HG02885 (cell line): Measurements from ENCODE around the gene RFC1.
"Not testable (repeated sequence)": the region's sequence is repeated elsewhere in the genome, so short reads cannot be mapped to it uniquely, and the experiment has no call there.

ENCODE experiments used
- ATAC-seq: cut with Tn5 transposase; IDR thresholded peaks from one replicate; pipeline ENCODE4 v1.9.1; 2021; ENCODE audit warnings: mild to moderate bottlenecking; ENCODE audit not compliant: unreplicated experiment, poor library complexity

The RFC1 gene, protein sequence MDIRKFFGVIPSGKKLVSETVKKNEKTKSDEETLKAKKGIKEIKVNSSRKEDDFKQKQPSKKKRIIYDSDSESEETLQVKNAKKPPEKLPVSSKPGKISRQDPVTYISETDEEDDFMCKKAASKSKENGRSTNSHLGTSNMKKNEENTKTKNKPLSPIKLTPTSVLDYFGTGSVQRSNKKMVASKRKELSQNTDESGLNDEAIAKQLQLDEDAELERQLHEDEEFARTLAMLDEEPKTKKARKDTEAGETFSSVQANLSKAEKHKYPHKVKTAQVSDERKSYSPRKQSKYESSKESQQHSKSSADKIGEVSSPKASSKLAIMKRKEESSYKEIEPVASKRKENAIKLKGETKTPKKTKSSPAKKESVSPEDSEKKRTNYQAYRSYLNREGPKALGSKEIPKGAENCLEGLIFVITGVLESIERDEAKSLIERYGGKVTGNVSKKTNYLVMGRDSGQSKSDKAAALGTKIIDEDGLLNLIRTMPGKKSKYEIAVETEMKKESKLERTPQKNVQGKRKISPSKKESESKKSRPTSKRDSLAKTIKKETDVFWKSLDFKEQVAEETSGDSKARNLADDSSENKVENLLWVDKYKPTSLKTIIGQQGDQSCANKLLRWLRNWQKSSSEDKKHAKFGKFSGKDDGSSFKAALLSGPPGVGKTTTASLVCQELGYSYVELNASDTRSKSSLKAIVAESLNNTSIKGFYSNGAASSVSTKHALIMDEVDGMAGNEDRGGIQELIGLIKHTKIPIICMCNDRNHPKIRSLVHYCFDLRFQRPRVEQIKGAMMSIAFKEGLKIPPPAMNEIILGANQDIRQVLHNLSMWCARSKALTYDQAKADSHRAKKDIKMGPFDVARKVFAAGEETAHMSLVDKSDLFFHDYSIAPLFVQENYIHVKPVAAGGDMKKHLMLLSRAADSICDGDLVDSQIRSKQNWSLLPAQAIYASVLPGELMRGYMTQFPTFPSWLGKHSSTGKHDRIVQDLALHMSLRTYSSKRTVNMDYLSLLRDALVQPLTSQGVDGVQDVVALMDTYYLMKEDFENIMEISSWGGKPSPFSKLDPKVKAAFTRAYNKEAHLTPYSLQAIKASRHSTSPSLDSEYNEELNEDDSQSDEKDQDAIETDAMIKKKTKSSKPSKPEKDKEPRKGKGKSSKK

DNA sequence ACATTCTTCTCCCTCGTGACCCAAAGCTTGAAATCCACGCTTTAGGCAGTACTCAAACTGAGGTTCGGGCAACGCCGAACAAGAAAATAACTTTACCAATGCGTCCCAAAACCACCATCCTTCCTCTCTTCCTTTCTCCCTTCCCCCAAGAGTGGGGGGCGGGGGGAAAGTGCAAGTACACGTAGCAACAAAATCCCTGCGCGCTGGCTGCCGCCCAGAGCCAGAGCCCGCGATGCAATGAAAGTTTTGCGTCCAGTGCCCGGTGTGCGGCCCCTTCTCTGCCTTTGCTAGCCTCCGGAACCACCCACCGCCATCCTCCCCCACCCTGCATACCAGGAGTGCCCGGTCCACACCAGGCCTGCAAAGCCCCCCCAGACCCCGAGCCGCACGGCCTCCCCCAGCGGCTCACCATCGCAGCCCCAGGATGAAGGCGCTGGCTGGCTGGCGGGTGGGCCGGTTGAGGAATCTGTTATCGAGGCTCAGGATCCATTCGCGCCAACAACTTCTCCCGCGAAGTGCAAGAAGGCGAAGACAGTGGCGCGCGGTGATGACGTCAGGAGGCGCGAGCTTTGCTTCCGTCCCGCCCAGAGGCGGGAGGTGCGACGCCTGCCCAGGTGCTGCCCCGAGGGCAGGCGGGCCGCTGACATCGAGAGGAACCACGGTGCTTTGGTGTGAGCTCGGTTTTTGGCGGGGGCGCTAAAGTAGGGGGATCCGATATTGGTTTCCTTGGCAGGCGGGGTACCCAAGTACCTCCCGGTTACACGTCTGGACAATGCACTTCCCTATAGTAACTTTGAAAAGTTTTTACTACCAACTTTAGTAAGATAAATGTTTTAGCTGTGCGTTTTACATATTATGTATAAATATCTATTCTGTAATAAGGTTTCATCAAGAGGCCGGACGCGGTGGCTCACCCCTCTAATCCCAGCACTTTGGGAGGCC lies at the start of gene RFC1:
RFC1 (minus strand) TSS at position 533 of the 942 bp plus-strand sequence; CDS start at position 412, 121 bp downstream.
- ATAC-seq, result peak; percentile 90

DNA sequence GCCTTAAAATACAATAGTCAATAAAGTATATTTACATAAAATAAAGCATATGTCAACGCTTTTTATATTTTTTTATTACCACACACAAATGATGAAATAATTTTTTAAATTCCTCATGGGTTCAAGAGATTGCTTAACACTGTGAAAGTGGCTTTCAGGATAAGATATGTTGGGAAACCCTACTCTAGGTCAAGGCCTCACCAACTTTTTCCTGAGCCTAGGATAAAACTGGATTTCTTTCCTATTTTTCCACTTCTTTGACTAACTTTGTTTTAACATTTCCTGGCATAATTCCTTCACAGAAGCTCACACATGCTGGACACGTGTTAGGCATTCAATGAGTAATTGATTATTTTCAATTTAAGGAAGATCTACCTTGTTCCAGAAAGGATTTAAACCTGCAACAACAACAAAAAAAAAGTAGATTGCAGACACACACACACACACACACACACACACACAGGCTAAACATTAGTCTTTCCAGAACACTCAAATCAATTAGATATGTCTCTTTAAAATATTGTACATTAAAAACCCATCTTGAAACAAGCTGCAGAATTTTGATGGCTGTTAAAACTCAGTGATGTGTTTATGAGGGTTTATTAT lies 49.6 kb upstream of the RFC1 start:
- no peak for ATAC-seq

DNA sequence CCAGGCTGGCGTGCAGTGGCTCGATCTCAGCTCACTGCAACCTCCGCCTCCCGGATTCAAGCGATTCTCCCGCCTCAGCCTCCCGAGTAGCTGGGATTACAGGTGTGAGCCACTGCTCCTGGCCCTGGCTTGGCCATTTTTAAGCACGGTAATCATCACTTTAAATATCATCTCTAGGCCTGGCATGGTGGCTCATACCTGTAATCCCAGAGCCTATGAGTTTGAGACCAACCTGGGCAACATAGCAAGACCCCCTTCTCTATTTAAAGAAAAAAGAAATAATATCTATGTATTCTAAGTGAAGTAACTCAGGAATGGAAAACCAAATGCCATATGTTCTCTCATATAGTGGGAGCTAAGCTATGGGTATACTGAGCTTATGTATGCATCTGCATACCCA lies 45.4 kb upstream of the RFC1 start:
- not testable (repeated sequence) for ATAC-seq

DNA sequence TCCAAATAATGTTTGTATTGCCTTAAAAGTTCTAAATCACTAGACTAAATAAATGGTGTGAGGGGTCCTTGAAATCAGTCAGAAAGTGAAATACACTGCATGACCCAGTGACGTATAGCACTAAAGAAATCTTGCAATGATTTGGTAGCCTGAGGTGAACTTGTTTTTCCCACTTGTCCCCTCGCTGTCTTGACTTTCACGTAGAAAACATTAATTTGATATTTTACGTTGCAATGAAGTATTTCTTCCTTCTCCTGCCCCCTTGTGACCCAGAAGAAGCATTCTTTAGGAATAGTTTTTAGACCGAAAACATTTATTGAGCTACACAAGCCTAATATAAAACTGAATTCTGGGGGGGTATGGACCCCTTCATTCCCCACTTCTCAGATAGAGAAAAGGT lies 44.3 kb upstream of the RFC1 start:
- ATAC-seq, result no peak

DNA sequence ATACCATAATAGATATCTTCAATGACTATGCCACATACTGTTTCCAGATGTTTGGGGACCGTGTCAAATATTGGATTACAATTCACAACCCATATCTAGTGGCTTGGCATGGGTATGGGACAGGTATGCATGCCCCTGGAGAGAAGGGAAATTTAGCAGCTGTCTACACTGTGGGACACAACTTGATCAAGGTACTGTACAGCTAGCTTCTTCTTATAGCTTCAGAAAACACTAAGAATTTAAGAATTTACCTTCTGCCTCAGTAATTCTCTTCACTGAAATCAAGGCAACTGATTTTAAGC lies 41.4 kb upstream of the RFC1 start:
- no peak for ATAC-seq

DNA sequence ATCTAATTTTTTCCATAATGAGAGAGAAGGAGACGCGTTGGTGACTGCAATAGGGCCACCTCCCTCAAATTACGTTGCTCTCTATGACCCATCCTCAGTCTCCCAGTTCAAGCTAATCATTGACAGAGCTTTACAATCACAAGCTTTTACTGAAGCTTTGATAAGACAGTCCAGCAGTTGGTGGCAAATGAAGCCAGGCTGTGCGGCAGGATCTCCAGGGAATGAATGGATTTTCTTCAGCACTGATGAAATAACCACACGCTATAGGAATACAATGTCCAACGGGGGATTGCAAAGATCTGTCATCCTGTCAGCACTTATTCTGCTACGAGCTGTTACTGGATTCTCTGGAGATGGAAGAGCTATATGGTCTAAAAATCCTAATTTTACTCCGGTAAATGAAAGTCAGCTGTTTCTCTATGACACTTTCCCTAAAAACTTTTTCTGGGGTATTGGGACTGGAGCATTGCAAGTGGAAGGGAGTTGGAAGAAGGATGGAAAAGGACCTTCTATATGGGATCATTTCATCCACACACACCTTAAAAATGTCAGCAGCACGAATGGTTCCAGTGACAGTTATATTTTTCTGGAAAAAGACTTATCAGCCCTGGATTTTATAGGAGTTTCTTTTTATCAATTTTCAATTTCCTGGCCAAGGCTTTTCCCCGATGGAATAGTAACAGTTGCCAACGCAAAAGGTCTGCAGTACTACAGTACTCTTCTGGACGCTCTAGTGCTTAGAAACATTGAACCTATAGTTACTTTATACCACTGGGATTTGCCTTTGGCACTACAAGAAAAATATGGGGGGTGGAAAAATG lies 40.8 kb upstream of the RFC1 start, which contains the start of gene KLB:
KLB (plus strand) TSS at position 168 of the 821 bp plus-strand sequence; CDS start at position 188, 20 bp downstream.
- ATAC-seq, result no peak

DNA sequence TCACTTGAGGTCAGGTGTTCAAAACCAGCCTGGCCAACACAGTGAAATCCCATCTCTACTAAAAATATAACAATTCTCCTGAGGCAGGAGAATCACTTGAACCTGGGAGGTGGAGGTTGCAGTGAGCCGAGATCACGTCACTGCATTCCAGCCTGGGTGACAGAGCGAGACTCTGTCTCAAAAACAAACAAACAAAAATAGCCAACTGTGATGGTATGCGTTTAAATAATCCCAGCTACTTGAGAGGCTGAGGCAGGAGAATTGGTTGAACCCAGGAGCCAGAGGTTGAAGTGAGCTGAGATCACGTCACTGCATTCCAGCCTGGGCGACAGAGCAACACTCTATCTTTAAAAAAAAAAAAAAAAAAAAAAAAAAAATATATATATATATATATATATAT lies 35.5 kb upstream of the RFC1 start:
- not testable (repeated sequence) for ATAC-seq

DNA sequence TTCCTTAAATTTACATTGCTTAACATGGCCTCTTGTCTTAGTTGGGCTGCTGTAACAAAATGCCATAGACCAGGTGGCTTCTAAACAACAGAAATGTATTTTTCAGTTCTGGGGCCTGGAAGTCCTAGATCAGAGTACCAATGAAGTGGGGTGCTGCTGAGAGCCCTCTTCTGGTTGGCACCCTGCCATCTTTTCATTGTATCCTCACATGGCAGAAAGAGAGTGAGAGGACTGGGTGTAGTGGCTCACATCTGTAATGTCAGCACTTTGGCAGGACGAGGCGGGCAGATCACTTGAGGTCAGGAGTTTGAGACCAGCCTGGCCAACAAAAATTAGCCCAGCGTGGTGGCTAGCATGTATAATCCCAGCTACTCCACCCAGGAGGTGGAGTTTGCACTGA lies 28.5 kb upstream of the RFC1 start:
- no peak for ATAC-seq

DNA sequence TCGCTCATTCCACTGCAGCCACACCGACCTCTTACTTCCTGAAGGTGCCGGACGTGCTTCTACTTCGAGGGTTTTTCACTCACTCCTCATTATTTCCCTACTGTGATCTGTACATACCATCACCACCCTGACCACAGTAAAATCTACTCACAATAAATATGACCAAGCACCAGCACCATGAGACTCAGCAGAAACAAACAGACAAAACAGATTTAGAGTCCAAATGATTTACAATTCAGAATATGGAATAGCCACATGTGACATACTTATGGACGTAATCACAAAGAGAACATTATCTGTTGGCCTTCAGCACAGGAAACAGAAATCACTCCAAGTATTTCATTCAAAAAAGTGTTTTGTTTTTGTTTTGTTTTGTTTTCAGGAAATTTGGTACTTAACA lies 24.4 kb upstream of the RFC1 start:
- no peak for ATAC-seq

DNA sequence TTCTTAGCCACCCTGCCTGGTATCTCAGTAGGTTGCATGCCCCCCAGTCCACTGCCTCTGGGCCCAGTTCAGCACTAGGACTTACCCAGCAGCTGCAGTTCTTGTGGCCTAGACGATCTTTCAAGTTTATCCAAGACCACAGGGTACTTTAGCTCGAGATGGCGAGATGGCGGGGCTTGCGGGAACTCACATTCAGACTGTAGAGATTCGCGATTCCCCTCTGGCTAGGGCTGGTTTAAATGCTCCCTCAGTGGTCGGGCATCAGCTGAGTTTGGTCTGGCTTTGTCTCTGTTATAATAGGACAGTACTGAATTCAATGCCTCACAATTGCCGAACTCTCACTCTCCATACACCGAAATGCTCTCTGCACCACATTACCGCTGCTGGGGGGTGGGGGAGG lies 18.4 kb upstream of the RFC1 start:
- no peak for ATAC-seq

DNA sequence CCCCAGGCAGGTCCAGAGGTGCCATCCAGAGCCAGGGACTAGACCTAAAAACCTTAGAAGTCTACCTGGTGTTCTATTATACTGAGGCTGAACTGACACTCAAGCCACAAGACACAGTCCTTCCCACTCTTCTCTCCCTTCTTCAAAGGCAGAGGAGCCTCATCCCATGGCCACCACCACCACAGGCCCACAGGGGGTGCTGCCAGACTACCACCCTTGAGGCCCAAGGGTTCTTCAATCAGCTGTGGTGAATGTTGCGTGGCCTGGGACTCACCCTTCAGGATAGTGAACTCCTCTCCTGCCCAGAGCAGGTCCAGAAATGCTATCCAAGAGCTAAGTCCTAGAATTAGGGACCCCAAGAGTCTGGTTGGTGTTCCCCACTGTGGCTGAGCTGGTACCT lies 17.5 kb upstream of the RFC1 start:
- ATAC-seq, result no peak

DNA sequence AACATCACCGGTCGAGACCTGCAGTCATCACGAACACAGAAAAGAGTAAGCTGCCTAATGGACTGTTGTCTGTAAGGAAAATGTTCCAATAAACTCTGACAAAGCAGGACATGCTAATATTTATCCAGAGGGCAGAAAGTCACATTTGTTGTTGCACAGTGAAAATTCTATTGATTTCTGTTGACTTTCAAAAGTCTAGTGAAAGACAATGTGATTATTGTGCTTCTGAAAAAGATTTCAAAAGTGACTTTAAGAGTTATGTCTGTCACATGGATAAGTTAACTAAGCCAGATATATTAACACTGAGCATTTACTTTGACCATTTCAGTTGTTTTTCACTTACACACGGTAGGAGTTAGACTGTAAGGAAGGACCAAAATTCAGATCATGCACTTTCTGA lies 9.3 kb upstream of the RFC1 start:
- ATAC-seq, result no peak

DNA sequence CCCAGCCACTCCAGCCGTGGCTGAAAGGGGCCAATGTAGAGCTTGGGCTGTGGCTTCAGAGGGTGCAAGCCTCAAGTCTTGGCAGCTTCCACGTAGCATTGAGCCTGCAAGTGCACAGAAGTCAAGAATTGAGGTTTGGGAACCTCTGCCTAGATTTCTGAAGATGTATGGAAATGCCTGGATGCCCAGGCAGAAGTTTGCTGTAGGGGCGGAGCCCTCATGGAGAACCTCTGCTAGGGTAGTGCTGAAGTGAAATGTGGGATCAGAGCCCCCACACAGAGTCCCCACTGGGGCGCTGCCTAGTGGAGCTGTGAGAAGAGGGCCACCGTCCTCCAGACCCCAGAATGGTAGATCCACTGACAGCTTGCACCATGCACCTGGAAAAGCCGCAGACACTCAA lies 5.0 kb upstream of the RFC1 start:
- ATAC-seq, result not testable (repeated sequence)

DNA sequence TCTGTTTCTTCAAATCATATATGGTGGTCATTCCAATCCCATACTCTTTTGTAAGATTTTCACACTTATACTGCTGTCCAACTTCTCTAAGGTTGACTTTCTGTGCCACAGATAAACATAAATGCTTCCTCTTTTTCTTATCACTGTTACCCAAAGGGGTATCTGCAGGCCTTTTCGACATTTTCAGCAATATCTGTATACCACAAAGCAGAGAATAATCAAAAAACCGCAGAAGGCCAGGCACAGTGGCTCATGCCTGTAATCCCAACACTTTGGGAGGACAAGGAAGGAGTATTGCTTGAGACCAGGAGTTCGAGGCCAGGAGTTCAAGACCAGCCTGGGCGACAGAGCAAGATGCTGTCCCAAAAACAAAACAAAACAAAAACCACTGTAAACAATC lies 3.1 kb upstream of the RFC1 start:
- ATAC-seq, result no peak

DNA sequence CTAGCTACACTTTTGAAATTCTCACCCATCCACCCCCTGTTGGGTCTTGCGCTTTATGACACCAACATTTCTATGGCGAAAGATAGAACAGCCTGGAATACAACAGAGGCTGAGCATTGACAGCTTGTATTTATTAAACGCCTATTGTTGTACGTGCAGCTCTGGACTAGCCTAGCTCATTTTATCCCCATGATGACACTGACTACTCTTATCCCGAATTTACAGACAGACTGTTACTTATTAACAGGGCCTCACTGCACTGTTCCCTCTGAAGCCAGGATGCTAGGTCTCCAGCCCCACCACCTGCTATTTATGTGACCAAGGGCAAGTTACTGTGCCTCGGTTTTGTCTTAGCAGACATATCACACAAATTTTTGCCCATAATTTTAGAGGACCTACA lies 1.0 kb upstream of the RFC1 start:
- ATAC-seq, result no peak

DNA sequence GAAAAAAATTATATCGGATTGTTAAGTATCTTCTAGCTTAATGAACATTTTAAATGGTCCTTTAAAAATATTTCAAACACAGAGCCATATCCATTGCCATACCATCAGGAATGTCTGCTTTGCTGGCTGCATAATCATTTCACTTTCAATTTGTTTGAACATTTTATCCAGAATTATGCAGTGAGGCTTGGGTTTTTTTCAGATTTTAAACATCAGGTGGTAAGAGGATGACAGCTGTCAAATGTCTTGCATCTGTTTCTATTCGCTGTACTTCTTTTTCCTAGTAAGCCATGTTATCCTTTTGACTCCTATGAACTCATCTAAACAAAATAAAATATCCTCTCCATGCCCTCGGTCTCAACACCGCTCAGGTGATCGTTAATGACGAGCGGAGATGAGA lies 802 bp downstream of the RFC1 start:
- ATAC-seq, result no peak

DNA sequence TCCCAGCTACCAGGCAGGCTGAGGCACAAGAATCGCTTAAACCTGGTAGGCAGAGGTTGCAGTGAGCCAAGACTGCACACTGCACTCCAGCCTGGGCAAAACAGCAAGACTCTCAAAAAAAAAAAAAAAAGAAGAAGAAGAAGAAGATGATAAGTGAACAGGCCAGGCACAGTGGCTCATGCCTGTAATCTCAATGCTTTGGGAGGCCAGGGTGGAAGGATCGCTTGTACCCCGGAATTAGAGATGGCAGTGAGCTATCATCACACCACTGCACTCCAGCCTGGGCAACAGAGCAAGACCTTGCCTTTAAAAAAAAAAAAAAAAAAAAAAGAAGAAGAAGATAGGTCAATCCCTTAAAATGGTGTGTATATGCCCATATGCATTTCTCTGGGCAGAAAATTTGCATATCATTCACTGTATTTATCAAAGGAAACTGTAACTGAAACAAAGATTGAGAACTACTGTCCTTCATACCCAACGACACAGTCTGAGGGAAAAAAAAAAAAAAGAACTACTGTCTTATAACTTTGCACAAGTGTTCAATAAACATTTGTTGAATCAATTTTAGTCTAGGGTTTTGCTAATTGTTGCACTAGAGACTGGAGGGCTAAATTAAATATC lies 2.3 kb downstream of the RFC1 start:
- ATAC-seq, result no peak

DNA sequence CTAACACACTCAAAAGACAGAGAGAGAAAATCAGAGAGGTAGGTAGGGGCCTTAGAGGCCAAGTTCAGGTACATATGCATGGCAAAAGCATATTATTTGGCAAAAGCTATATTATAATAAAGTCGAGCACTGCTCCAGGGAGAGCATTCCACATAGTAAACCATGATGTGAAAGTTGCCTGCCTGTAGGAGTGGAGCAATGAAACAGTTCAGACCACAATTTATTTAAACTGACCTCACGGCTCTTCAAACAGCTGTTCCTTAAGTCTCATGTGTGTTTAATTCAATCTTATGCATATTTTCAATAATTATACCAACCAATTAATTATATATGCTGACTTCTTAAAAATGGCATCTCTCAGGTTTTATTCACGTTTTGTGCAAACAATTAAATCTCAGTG lies 3.3 kb downstream of the RFC1 start:
- no peak for ATAC-seq
